GM18519 (cell line): ENCODE data around the gene TMEM255B.
"Not testable (repeated sequence)": the region's sequence is repeated elsewhere in the genome, so short reads cannot be mapped to it uniquely, and the experiment has no call there.

Source experiments
- ATAC-seq: cut with Tn5 transposase; IDR thresholded peaks from one replicate; pipeline ENCODE4 v1.9.1; 2021; ENCODE audit warnings: mild to moderate bottlenecking, moderate library complexity; ENCODE audit not compliant: unreplicated experiment, low FRiP score

The TMEM255B gene

DNA sequence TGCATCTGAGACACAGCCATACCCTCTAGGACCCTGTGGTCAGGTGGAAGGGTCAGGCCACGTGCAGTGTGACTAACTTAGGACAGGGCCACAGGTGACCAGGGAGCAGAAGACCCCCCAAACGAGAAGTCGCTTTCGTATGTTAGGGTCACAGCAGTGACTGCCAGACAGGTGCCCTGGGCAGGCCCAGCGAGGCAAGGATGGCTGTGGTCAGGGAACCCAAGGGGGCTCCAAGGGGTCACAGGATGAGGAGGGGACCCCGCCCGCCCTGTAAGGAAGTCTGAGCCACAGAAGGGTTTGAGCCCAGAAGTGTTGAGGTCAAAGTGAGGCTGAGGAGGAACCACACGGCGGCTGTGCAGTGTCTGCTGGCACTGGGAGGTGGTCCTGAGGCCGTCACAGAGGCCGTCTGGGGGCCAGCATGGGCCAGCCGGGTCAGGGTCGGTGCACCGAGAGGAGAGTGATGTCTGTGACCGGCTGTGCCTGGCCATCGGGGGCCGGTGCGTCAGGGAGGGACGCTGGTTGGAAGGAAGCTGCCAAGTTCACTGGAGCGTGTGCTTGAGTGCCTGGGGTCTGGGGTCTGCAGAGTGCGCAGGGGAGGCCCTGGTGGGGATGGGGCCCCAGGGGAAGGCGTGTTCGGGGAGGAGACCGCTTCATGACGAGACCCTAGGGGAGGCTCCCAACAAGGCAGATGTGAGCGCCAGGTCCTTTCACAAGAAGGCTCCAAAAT lies 24.8 kb upstream of the TMEM255B start:
- ATAC-seq: no peak

- ATAC-seq: no peak
Measured at GRCh38 chr13:113734826-113735125, 24.2 kb upstream of the TMEM255B start.

DNA sequence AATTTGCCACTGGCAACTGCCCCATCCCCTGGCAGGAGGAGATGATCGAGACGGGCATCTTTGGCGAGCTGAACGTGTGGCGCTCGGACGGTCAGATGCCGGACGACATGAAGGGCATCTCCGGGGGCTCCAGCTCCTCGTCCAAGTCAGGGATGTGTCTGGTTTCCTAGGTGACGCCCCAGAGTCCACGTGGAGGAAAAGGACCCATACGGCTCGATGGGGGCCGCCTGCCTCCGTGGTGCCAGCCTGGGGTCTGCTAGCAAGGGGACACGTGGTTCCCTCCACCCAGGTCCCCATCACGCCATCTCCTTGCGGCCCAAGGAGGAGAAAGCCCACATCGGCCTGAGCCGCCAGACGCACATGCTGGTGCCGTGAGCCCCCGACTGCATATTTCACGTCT lies 23.8 kb upstream of the TMEM255B start:
- ATAC-seq: no peak

GRCh38 chr13:113735750-113736149 lies 23.3 kb upstream of the TMEM255B start:
- no peak for ATAC-seq

DNA sequence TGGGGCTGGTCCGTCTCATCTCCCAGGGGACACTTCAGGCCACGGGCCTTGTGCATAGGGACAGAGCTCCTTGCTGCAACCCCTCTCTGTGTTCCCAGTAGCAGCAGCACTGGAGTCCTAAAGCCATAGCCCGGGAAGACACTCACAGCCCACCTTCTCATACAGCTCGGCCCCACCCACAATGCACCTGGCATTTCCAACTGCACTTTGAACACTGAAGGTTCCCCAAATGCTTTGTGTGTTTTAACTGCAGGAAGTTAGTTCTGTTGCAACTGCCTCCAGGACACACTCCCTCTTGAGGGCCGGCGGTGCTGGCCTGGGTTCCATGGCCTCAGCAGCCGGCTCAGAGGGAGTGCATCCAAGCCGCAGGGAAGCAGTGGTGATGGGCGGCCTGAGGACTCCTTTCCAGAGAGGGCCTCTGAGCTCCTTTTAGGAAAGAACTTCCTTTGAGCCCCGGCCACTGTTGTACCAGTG lies 22.7 kb upstream of the TMEM255B start:
- ATAC-seq: no peak

DNA sequence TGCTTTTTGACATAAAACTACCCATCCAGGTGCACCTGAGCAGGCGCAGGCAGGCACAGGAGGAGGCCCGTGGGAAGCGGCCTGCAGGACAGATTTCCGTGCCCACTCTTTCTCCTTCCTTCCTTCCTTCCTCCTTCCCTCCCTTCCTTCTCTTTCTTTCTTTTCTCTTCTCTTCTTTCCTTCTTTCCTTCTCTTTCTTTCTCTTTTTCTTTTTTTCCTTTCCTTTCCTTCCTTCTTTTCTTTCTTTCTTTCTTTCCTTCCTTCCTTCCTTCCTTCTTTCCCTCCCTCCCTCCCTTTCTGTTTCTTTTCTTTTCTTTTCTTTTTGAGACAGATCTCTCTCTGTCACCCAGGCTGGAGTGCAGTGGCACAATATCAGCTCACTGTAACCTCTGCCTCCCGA lies 21.2 kb upstream of the TMEM255B start:
- no peak for ATAC-seq

DNA sequence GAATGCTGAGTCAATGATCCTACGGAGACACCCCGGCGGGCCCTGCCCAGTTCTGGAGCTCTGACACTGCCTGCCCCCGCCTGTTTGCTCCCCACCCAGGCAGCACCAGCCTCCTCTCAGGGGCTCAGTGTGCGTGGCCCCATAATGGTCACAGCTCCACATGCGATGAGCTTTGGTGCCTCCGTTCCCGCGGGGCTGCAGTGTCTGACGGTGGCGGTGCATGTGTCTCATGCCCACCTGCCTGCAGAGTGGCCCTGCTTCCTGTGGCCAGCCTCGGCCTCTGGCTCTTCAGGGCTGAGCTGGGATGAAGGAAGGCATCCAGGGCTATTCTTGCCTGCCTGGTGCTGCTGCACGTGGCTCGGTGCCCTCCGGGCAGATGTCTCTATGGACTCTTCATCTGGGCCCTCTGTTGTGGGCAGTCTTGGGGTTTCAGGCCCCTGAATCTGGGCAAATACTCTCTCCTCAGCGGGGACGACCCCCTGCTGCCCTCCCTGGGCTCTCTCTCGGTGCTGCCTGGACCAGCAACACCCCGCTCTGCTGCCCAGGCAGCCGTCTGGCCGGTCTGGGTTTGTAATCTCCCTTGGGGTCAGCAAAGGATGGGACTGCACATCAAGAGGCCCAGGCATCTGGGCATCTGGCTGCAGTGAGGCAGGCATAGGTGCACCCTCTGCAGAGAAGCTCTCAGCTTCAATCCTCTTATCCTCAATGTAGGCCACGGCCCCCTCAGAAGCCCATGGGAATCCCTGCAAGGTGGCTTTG lies 19.3 kb upstream of the TMEM255B start:
- ATAC-seq: no peak

DNA sequence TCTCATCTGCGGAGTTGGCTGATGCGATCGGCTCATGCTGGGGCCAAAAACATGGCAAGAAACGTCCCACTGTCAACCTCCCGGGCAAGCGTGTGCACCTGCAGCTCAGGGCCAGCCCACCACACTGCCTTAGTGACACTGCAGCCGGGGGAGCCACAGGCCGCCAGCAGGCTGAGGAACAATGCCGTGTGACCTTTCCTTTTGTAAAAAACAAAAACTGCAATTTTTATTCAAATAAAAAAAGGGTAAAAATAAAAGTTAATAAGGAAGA lies 18.8 kb upstream of the TMEM255B start:
- ATAC-seq: no peak

DNA sequence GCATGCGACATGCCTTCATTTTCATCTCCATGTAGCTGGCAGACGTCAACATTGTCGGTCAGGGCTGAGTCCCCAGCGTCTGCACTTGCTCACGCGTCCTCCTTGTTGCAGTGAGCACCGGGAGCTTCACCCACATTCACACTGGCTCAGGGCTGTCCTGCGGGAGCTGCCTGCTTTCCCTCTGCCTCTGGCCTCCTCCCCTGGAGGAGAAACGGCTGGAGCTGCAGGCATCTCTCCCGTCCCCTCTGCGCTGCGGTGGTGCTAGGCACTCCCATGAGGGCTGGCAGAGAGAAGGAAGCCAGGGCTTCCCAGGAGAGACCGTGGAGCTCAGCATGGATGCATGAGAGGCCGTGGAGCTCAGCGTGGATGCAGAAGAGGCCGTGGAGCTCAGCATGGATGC lies 18.4 kb upstream of the TMEM255B start:
- no peak for ATAC-seq

DNA sequence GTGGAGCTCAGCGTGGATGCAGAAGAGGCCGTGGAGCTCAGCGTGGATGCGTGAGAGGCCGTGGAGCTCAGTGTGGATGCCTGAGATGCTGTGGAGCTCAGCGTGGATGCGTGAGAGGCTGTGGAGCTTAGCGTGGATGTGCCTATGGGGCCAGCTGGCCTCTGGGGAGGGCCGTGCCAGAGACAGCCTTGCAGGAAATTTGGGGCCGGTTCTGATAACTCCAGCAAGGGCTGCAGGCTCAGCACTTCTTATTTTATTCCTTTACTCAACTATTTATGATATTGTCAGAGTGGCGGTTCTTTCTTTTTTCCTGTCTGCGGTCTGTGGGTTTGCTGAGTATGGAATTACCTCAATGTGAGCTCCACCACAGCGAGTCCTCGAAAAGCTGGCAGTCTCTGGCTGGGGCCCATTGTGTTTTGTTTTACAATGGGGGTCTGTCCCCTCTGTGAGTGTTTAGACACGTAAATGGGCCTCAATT lies 17.8 kb upstream of the TMEM255B start:
- ATAC-seq: no peak

DNA sequence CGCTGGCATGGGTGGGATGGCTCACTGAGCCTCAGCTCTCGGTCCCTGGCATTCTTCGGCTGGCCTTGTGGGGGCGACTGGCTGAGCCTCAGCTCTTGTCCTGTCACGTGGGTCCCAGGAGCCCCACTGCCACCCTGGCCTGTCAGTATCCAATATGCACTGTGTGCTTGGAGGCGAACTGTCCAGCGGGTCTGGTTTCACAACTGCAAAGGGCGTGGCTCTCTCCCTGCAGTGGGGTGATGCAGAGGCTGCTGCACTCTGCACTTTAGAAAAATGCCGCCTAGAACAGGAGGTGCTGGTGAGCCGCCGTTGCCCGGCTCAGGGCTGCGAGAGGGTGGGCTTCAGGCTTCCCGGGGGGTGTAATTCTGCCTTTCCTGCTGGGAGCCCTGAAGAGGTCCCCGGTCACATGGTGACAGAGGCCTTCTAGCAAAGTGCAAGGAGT lies 17.0 kb upstream of the TMEM255B start:
- ATAC-seq: no peak

DNA sequence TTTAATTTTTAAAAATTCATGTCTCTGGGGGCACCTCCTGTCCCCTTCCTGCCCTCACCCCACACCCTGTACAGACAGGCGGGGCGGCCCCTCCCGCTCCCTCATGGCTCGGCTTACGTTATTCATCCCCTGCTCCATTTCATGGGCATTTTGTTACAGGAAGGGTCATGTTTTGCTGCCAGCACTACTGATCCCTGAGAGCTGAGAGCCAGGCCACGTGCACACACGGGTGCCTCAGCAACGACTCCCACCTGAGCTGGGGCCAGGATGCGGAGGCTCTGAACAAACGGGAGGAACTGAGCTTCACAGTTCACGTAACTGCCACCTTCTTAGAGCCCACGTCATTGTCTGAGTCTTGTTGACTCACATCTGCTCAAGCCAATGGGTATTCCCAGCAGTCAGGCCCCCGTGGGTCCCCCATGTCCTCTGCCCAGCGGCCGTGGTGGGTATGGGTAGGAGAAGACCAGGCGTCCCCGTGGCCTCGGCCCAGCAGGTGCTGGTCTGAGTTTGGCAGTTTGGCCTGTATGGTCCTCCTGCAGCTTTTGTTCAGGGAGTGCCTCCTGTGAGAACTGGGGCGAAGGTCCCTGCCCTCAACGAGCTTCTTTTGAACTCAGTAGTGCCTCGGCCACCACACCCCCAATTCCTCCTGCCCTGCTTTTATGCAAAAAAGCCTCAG lies 16.4 kb upstream of the TMEM255B start:
- no peak for ATAC-seq

GRCh38 chr13:113743366-113744195 lies 15.4 kb upstream of the TMEM255B start:
- ATAC-seq: no peak

DNA sequence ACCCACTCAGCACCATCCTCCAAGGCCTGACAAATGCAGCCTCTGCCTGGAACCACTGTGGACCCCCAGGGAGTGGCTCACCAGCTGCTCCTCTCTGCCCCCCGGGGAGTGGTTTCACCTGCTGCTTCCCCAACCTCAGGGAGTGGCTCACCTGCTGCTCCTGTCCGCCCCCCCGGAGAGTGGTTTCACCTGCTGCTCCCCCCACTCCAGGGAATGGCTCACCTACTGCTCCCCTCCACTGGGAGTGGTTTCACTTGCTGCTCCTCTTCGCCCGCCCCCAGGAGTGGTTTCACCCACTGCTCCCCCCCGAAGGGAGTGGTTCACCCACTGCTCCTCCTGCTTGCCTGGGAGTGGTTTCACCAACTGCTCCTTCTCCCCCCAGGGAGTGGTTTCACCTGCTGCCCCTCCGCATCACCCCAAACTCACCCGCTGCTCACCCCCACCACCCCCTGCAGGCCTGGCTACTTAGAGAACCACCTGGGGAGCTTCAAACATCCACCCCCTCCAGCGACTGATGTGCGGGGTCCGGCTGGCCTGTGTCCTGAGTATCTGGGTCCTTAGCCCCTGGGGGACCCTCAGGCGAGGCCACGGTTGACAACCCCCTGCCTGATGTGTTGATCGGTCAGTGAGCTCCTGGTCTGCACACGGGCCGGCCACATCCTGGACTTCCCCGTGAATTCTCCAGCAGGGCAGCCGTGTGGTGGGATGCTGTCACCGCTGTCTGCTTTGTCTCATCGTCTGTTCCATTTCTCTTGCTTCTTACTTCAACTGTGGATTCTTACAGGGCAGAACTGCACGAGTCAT lies 14.6 kb upstream of the TMEM255B start:
- ATAC-seq: no peak

DNA sequence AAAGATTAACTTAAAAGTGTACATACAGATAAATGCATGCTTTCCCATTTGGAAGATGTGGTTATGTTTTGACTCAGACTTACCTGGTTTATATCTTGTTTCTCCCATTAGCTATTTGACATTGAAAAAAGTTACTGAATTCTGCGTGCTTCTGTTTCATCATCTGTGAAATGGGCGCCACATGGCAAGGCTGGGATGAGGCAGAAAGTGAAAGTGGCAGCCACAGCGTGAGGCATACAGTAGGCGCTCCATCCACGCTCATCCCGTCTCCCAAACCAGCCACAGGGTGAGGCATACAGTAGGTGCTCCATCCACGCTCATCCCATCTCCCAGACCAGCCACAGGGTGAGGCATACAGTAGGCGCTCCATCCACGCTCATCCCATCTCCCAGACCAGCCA lies 14.0 kb upstream of the TMEM255B start:
- ATAC-seq: no peak

DNA sequence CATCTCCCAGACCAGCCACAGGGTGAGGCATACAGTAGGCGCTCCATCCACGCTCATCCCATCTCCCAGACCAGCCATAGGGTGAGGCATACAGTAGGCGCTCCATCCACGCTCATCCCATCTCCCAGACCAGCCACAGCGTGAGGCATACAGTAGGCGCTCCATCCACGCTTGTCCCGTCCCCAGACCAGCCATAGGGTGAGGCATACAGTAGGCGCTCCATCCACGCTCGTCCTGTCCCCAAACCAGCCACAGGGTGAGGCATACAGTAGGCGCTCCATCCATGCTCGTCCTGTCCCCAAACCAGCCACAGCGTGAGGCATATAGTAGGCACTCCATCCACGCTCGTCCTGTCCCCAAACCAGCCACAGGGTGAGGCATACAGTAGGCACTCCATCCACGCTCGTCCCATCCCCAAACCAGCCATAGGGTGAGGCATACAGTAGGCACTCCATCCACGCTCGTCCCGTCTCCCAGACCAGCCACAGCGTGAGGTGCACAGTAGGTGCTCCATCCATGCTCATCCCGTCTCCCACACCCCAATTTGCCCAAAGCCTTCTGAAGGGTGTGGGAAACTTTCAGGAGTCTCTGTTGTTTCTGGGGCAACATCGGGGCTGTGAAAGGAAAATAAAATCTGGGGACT lies 13.4 kb upstream of the TMEM255B start:
- not testable (repeated sequence) for ATAC-seq

GRCh38 chr13:113746143-113746525 lies 12.9 kb upstream of the TMEM255B start:
- no peak for ATAC-seq

DNA sequence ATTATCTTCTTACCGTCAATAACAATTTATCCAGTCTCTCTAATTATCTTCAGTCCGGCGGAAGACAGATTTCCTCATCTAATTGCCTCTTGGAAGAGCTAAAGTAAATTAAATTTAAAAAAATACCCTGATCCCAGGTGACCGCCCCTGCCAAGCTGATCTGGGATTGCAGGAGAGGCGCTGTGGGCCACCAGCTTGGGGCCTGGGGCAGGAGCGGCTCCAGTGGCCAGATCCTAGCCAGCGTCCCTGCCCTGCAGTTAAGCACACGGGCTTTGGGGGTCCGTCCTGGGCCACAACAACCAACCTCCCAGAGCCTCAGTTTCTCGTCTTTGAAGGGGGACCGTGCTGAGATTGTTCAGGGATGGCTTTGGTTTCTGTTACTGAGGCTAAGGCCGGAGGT lies 12.4 kb upstream of the TMEM255B start:
- ATAC-seq: no peak

- ATAC-seq: no peak
Measured at GRCh38 chr13:113747291-113747833, 11.7 kb upstream of the TMEM255B start.
